Trophoblast cell (in vitro differentiated cells and primary cell): ENCODE data around the gene LRRC75B.

Source experiments
- DNase-seq, 2 donors: peaks; one replicate each; pipeline ENCODE4 v3.0.0-alpha.2; 2016
- H2AFZ ChIP-seq: 2 replicates; pipeline ENCODE4 v1.6.1; 2013; ENCODE audit warnings: low read length, moderate library complexity, mild to moderate bottlenecking; ENCODE audit not compliant: insufficient read depth, poor library complexity
- H2AK5ac ChIP-seq: 2 replicates; pipeline ENCODE4 v1.6.1; 2013; ENCODE audit warnings: mild to moderate bottlenecking, low read length
- H2BK120ac ChIP-seq: 2 replicates; pipeline ENCODE4 v1.6.1; 2013; ENCODE audit warnings: low read length, mild to moderate bottlenecking, moderate library complexity; ENCODE audit not compliant: insufficient read depth, poor library complexity
- H2BK12ac ChIP-seq: 2 replicates; pipeline ENCODE4 v1.6.1; 2013; ENCODE audit warnings: mild to moderate bottlenecking, low read length, moderate library complexity
- H2BK5ac ChIP-seq: 2 replicates; pipeline ENCODE4 v1.6.1; 2013; ENCODE audit warnings: low read length, low read depth, moderate library complexity, mild to moderate bottlenecking; ENCODE audit not compliant: poor library complexity
- H3K14ac ChIP-seq: 2 replicates; pipeline ENCODE4 v1.6.1; 2013; ENCODE audit warnings: mild to moderate bottlenecking, low read length
- H3K18ac ChIP-seq: 2 replicates; pipeline ENCODE4 v1.6.1; 2013; ENCODE audit warnings: mild to moderate bottlenecking, low read length
- H3K23ac ChIP-seq: 2 replicates; pipeline ENCODE4 v1.6.1; 2013; ENCODE audit warnings: low read length
- H3K27ac ChIP-seq: 2 replicates; pipeline ENCODE4 v1.5.1; 2013; ENCODE audit warnings: low read depth, mild to moderate bottlenecking, inconsistent platforms, low read length, moderate library complexity
- H3K27me3 ChIP-seq: 2 replicates; pipeline ENCODE4 v1.6.1; 2013; ENCODE audit warnings: inconsistent platforms, mild to moderate bottlenecking, low read length, moderate library complexity; ENCODE audit not compliant: insufficient read depth
- H3K36me3 ChIP-seq, 2 experiments: 1 replicate in 1 of 2; 2 replicates in 1 of 2; pipeline ENCODE4 v1.6.1; 2013; ENCODE audit warnings: low read length in 2 of 2, mild to moderate bottlenecking in 2 of 2, moderate library complexity in 1 of 2; ENCODE audit not compliant: insufficient read depth in 2 of 2, control insufficient read depth in 1 of 2
- H3K4ac ChIP-seq: 2 replicates; pipeline ENCODE4 v1.6.1; 2013; ENCODE audit warnings: low read depth, mild to moderate bottlenecking, low read length, moderate library complexity
- H3K4me1 ChIP-seq, 2 experiments: 1 replicate in 1 of 2; 2 replicates in 1 of 2; pipeline ENCODE4 v1.6.1; 2013; ENCODE audit warnings: low read length in 2 of 2, mild to moderate bottlenecking in 2 of 2, moderate library complexity in 1 of 2; ENCODE audit not compliant: insufficient read depth in 2 of 2, control insufficient read depth in 1 of 2
- H3K4me2 ChIP-seq: 2 replicates; pipeline ENCODE4 v1.6.1; 2013; ENCODE audit warnings: inconsistent platforms, mild to moderate bottlenecking, low read length, moderate library complexity
- H3K4me3 ChIP-seq: 2 replicates; pipeline ENCODE4 v1.5.1; 2013; ENCODE audit warnings: mild to moderate bottlenecking, low read depth, low read length, inconsistent platforms
- H3K79me1 ChIP-seq: one replicate; pipeline ENCODE4 v1.6.1; 2013; ENCODE audit warnings: low read length
- H3K79me2 ChIP-seq: 2 replicates; pipeline ENCODE4 v1.6.1; 2013; ENCODE audit warnings: low read length, mild to moderate bottlenecking; ENCODE audit not compliant: control insufficient read depth, insufficient read depth, poor library complexity
- H3K9ac ChIP-seq: 2 replicates; pipeline ENCODE4 v1.6.1; 2013; ENCODE audit warnings: mild to moderate bottlenecking, low read length
- H3K9me3 ChIP-seq: 2 replicates; pipeline ENCODE4 v1.6.1; 2013; ENCODE audit warnings: low read depth, mild to moderate bottlenecking, control low read depth, inconsistent platforms, low read length; ENCODE audit not compliant: insufficient read depth
- H4K12ac ChIP-seq: 2 replicates; pipeline ENCODE4 v1.6.1; 2013; ENCODE audit warnings: low read depth, mild to moderate bottlenecking, low read length, moderate library complexity
- H4K8ac ChIP-seq: 2 replicates; pipeline ENCODE4 v1.6.1; 2013; ENCODE audit warnings: low read depth, mild to moderate bottlenecking, low read length, moderate library complexity
- H4K91ac ChIP-seq: one replicate; pipeline ENCODE4 v1.6.1; 2013; ENCODE audit warnings: low read depth, mild to moderate bottlenecking, low read length, moderate library complexity
- WGBS: extraction: QIAGEN DNeasy Blood & Tissue Kit; methylation state at CpG from one replicate; pipeline ENCODE4 v1.1.7; 2013; ENCODE audit warnings: missing lambda C conversion rate; ENCODE audit not compliant: insufficient read length, insufficient coverage; ENCODE audit errors: extremely low coverage; 5-methylcytosine and 5-hydroxymethylcytosine counted together

LRRC75B gene

GRCh38 chr22:24548812-24549211 is 44.1 kb downstream of the LRRC75B start:
- Histone ChIP-seq H3K4me1 (peaks cover 4 to 5% of the 10 kb centered on the region in 2 experiments), H3K4me2 (no peak overlapping the region), H3K4ac (no peak overlapping the region), H2AK5ac (no peak overlapping the region), H3K18ac (no peak overlapping the region), H2AFZ (no peak overlapping the region), H4K91ac (no peak overlapping the region), H2BK120ac (no peak overlapping the region), H4K8ac (no peak overlapping the region), H2BK12ac (no peak overlapping the region), H3K23ac (no peak overlapping the region), H3K14ac (no peak overlapping the region), H2BK5ac (no peak overlapping the region), H3K9ac (no peak overlapping the region), H3K79me2 (peaks cover 2% of the 10 kb centered on the region), H4K12ac (no peak overlapping the region), H3K27me3 (no peaks in the 10 kb centered on the region), H3K9me3 (peaks cover 1% of the 10 kb centered on the region), H3K4me3 (no peak overlapping the region), H3K27ac (no peak overlapping the region), H3K36me3 (peaks cover 40 to 47% of the 10 kb centered on the region in 2 experiments), H3K79me1 (no peaks in the 10 kb centered on the region)
- no CpG with 5 or more reads among the region's 4 CpGs for WGBS
- no peak for DNase-seq

- peaks cover 70 to 80% of the 10 kb centered on the region in 2 experiments for H3K36me3 ChIP-seq
- no peaks in the 10 kb centered on the region for H3K79me2 ChIP-seq
- H2BK120ac ChIP-seq, result no peak overlapping the region
- H3K27me3 ChIP-seq, result no peaks in the 10 kb centered on the region
- no peak overlapping the region for H2BK12ac ChIP-seq
- no peak overlapping the region for H4K12ac ChIP-seq
- H3K4ac ChIP-seq, result no peak overlapping the region
- no peaks in the 10 kb centered on the region for H3K79me1 ChIP-seq
- WGBS, result no CpG with 5 or more reads among the region's 11 CpGs
- H3K14ac ChIP-seq, result no peak overlapping the region
- no peak overlapping the region for H2AFZ ChIP-seq
- H3K4me2 ChIP-seq, result no peak overlapping the region
- no peak for DNase-seq
- no peak overlapping the region for H3K23ac ChIP-seq
- no peak overlapping the region for H4K8ac ChIP-seq
- H2BK5ac ChIP-seq, result no peak overlapping the region
- H3K4me1 ChIP-seq, result no peaks in the 10 kb centered on the region
- no peak overlapping the region for H3K9ac ChIP-seq
- no peak overlapping the region for H2AK5ac ChIP-seq
- H3K9me3 ChIP-seq, result peaks cover 9% of the 10 kb centered on the region
- H4K91ac ChIP-seq, result no peak overlapping the region
- no peak overlapping the region for H3K18ac ChIP-seq
- H3K4me3 ChIP-seq, result peak overlapping the region; percentile 17
- no peak overlapping the region for H3K27ac ChIP-seq
Observed at GRCh38 chr22:24543679-24544243, 49.1 kb downstream of the LRRC75B start.

GRCh38 chr22:24543185-24543601 is 49.7 kb downstream of the LRRC75B start:
- Histone ChIP-seq H3K4ac (no peak overlapping the region), H4K8ac (no peak overlapping the region), H3K4me2 (no peak overlapping the region), H3K9ac (no peak overlapping the region), H3K79me2 (no peaks in the 10 kb centered on the region), H4K91ac (no peak overlapping the region), H3K23ac (no peak overlapping the region), H2BK12ac (no peak overlapping the region), H2AFZ (no peak overlapping the region), H3K18ac (no peak overlapping the region), H2BK120ac (no peak overlapping the region), H3K14ac (no peak overlapping the region), H3K79me1 (no peaks in the 10 kb centered on the region), H3K9me3 (peaks cover 9% of the 10 kb centered on the region), H3K27me3 (no peaks in the 10 kb centered on the region), H2BK5ac (no peak overlapping the region), H3K4me3 (peak overlapping the region; percentile 17), H2AK5ac (no peak overlapping the region), H3K36me3 (peaks cover 66 to 75% of the 10 kb centered on the region in 2 experiments), H3K4me1 (no peaks in the 10 kb centered on the region), H3K27ac (no peak overlapping the region), H4K12ac (no peak overlapping the region)
- DNase-seq, result no peak
- WGBS, result no CpG with 5 or more reads among the region's 7 CpGs

- Histone ChIP-seq H4K8ac (no peak overlapping the region), H3K4me2 (no peak overlapping the region), H3K4me3 (no peak overlapping the region), H3K27me3 (no peaks in the 10 kb centered on the region), H3K9me3 (peaks cover 9% of the 10 kb centered on the region), H3K18ac (no peak overlapping the region), H4K91ac (no peak overlapping the region), H2BK120ac (no peak overlapping the region), H4K12ac (no peak overlapping the region), H3K79me1 (no peaks in the 10 kb centered on the region), H3K9ac (no peak overlapping the region), H2AFZ (no peak overlapping the region), H2AK5ac (no peak overlapping the region), H3K79me2 (no peaks in the 10 kb centered on the region), H2BK12ac (no peak overlapping the region), H3K4ac (no peak overlapping the region), H3K36me3 (peaks cover 61 to 71% of the 10 kb centered on the region in 2 experiments), H3K23ac (no peak overlapping the region), H2BK5ac (no peak overlapping the region), H3K14ac (no peak overlapping the region), H3K27ac (no peak overlapping the region), H3K4me1 (no peaks in the 10 kb centered on the region)
- DNase-seq, result no peak
- no CpG with 5 or more reads among the region's 9 CpGs for WGBS
Observed at GRCh38 chr22:24542641-24543040, 50.2 kb downstream of the LRRC75B start.
